HG03097 (cell line): ENCODE data around the gene TNFSF9.
"Not testable (repeated sequence)": the region's sequence is repeated elsewhere in the genome, so short reads cannot be mapped to it uniquely, and the experiment has no call there.

Experiments used
- ATAC-seq: cut with Tn5 transposase; IDR thresholded peaks from one replicate; pipeline ENCODE4 v1.9.1; 2021; ENCODE audit not compliant: unreplicated experiment, low FRiP score

Gene TNFSF9

GRCh38 chr19:6531163-6531955, 533 bp downstream of the TNFSF9 start:
- ATAC-seq = no peak

- no peak for ATAC-seq
Measured at GRCh38 chr19:6531956-6532243, 1.1 kb downstream of the TNFSF9 start.

GRCh38 chr19:6532244-6532999, 1.6 kb downstream of the TNFSF9 start:
- no peak for ATAC-seq

GRCh38 chr19:6533000-6533328, 2.1 kb downstream of the TNFSF9 start:
- ATAC-seq = no peak

- no peak for ATAC-seq
Measured at GRCh38 chr19:6533746-6534418, 3.1 kb downstream of the TNFSF9 start.

- no peak for ATAC-seq
Measured at GRCh38 chr19:6534451-6535093, 3.7 kb downstream of the TNFSF9 start.

GRCh38 chr19:6535558-6536137, 4.8 kb downstream of the TNFSF9 start:
- no peak for ATAC-seq

GRCh38 chr19:6539514-6539913, 8.7 kb downstream of the TNFSF9 start:
- no peak for ATAC-seq

- no peak for ATAC-seq
Measured at GRCh38 chr19:6540918-6541689, 10.3 kb downstream of the TNFSF9 start.

GRCh38 chr19:6543866-6544347, 13.1 kb downstream of the TNFSF9 start:
- no peak for ATAC-seq

GRCh38 chr19:6550679-6551078, 19.9 kb downstream of the TNFSF9 start:
- ATAC-seq = not testable (repeated sequence)

GRCh38 chr19:6551091-6551490, 20.3 kb downstream of the TNFSF9 start:
- ATAC-seq = no peak

GRCh38 chr19:6551607-6552450, 21.0 kb downstream of the TNFSF9 start:
- no peak for ATAC-seq

GRCh38 chr19:6556043-6556449, 25.2 kb downstream of the TNFSF9 start:
- no peak for ATAC-seq

GRCh38 chr19:6556480-6557195, 25.8 kb downstream of the TNFSF9 start:
- no peak for ATAC-seq

GRCh38 chr19:6562437-6562836, 31.6 kb downstream of the TNFSF9 start:
- not testable (repeated sequence) for ATAC-seq

GRCh38 chr19:6564393-6564792, 33.6 kb downstream of the TNFSF9 start:
- ATAC-seq = no peak

GRCh38 chr19:6566727-6567126, 35.9 kb downstream of the TNFSF9 start:
- ATAC-seq = not testable (repeated sequence)
